Measurements from ENCODE around the gene TMEM235. TPM values are rescaled to one million over a fixed set of nuclear protein-coding genes. Genes with fewer than 3 reads are reported as not detected.

Gene TMEM235
- total RNA-seq, 1 donor from 2014 or later: not detected

GRCh38 chr17:78235885-78236284, 4.5 kb downstream of the TMEM235 start:
- Histone ChIP-seq H3K9me3 (ENCODE audit: low read depth) (no peaks in the 10 kb centered on the region), H3K4me1 (no peaks in the 10 kb centered on the region), H3K9ac (no peak overlapping the region), H3K4me2 (no peak overlapping the region), H3K79me2 (ENCODE audit: low read depth) (no peaks in the 10 kb centered on the region), H3F3A (ENCODE audit: low read depth) (no peaks in the 10 kb centered on the region), H3K27ac (no peak overlapping the region), H4K20me1 (ENCODE audit: low read depth) (no peaks in the 10 kb centered on the region), H3K27me3 (peaks cover 24% of the 10 kb centered on the region), H3K4me3 (no peak overlapping the region), H2AFZ (replicated peaks) (no peak overlapping the region), H3K36me3 (no peaks in the 10 kb centered on the region)
- no peak for DNase-seq (ENCODE audit: low spot score)
- no peaks in the 10 kb centered on the region for H3K36me3 Mint-ChIP-seq
- TF ChIP-seq EZH2 (IDR thresholded peaks at IDR 0.05) (no peak), CTCF (IDR thresholded peaks at IDR 0.05) (no peak)
- no peaks in the 10 kb centered on the region for H3K9me3 Mint-ChIP-seq
- H3K27ac Mint-ChIP-seq: no peak overlapping the region
- H3K4me3 Mint-ChIP-seq: no peak overlapping the region
- H3K27me3 Mint-ChIP-seq (ENCODE audit: insufficient read depth, low read depth): peaks cover 21% of the 10 kb centered on the region
- H3K4me1 Mint-ChIP-seq: peaks cover 7% of the 10 kb centered on the region

- Mint-ChIP-seq H3K9me3 (no peaks in the 10 kb centered on the region), H3K4me1 (peaks cover 9% of the 10 kb centered on the region), H3K4me3 (no peak overlapping the region), H3K27ac (peak overlapping the region; percentile 63), H3K27me3 (ENCODE audit: insufficient read depth, low read depth) (peaks cover 15% of the 10 kb centered on the region), H3K36me3 (no peaks in the 10 kb centered on the region)
- Histone ChIP-seq H3K79me2 (ENCODE audit: low read depth) (no peaks in the 10 kb centered on the region), H3K4me3 (no peak overlapping the region), H3K36me3 (no peaks in the 10 kb centered on the region), H2AFZ (replicated peaks) (no peak overlapping the region), H3F3A (ENCODE audit: low read depth) (no peaks in the 10 kb centered on the region), H3K4me2 (no peak overlapping the region), H3K9ac (no peak overlapping the region), H4K20me1 (ENCODE audit: low read depth) (no peaks in the 10 kb centered on the region), H3K9me3 (ENCODE audit: low read depth) (no peaks in the 10 kb centered on the region), H3K4me1 (no peaks in the 10 kb centered on the region), H3K27me3 (peaks cover 17% of the 10 kb centered on the region), H3K27ac (no peak overlapping the region)
- TF ChIP-seq EZH2 (IDR thresholded peaks at IDR 0.05) (no peak), CTCF (IDR thresholded peaks at IDR 0.05) (no peak), EZH2phosphoT487 (IDR thresholded peaks at IDR 0.05) (no peak)
- no peak for DNase-seq (ENCODE audit: low spot score)
These were observed 5.1 kb downstream of the TMEM235 start for GRCh38 chr17:78236362-78237127.

- H3K4me1 ChIP-seq: no peaks in the 10 kb centered on the region
- H3K36me3 ChIP-seq: no peaks in the 10 kb centered on the region
- no peak for DNase-seq (ENCODE audit: low spot score)
- no peaks in the 10 kb centered on the region for H3K9me3 ChIP-seq (ENCODE audit: low read depth)
- Mint-ChIP-seq H3K27ac (peak overlapping the region; percentile 7), H3K36me3 (no peaks in the 10 kb centered on the region), H3K4me1 (peaks cover 11% of the 10 kb centered on the region), H3K27me3 (ENCODE audit: insufficient read depth, low read depth) (peaks cover 11% of the 10 kb centered on the region), H3K9me3 (no peaks in the 10 kb centered on the region), H3K4me3 (no peak overlapping the region)
- peaks cover 8% of the 10 kb centered on the region for H3K27me3 ChIP-seq
- no peak for TF ChIP-seq EZH2 (IDR thresholded peaks at IDR 0.05)
- no peak for TF ChIP-seq EZH2phosphoT487 (IDR thresholded peaks at IDR 0.05)
- TF ChIP-seq CTCF (IDR thresholded peaks at IDR 0.05): no peak
- H4K20me1 ChIP-seq (ENCODE audit: low read depth): no peaks in the 10 kb centered on the region
- H3K4me3 ChIP-seq: no peak overlapping the region
- no peak overlapping the region for H2AFZ ChIP-seq (replicated peaks)
- H3F3A ChIP-seq (ENCODE audit: low read depth): no peaks in the 10 kb centered on the region
- H3K9ac ChIP-seq: no peak overlapping the region
- H3K4me2 ChIP-seq: no peak overlapping the region
- H3K27ac ChIP-seq: no peak overlapping the region
- no peaks in the 10 kb centered on the region for H3K79me2 ChIP-seq (ENCODE audit: low read depth)
These were observed 6.1 kb downstream of the TMEM235 start for GRCh38 chr17:78237401-78238012.

All from neural progenitor cell (in vitro differentiated cells).